B cell (primary cell): ENCODE measurements around the gene DDAH2. TPM values are rescaled to one million over a fixed set of nuclear protein-coding genes. Genes with fewer than 3 reads are reported as not detected.

ENCODE experiments used
- ATAC-seq: fragments of 200-7000 bp; cut with Tn5 transposase; one replicate; pipeline ENCODE4 v1.10.0; 2021; ENCODE audit warnings: low read depth, mild to moderate bottlenecking, moderate number of reproducible peaks, moderate library complexity
- CTCF ChIA-PET: fragments of 350-600 bp; sonication (Branson Sonifier 250); formaldehyde crosslinking; loops from one replicate; lab custom pipeline; 2021; ENCODE audit warnings: antibody characterized with exemption, inconsistent platforms; lab: Charles Lee
- POLR2A ChIA-PET: fragments of 350-600 bp; sonication (Branson Sonifier 250); formaldehyde crosslinking; loops from one replicate; lab custom pipeline; 2021; ENCODE audit warnings: antibody characterized with exemption; lab: Charles Lee
- DNase-seq: peaks from one replicate; pipeline ENCODE4 v3.0.0; 2013
- H2AFZ ChIP-seq: 2 replicates; pipeline ENCODE4 v1.6.1; 2012; ENCODE audit warnings: mild to moderate bottlenecking, low read depth, low read length; ENCODE audit not compliant: insufficient read depth, poor library complexity, severe bottlenecking
- H3K27ac ChIP-seq, 2 donors: 1 replicate in 1 of 2; 2 replicates in 1 of 2; pipeline ENCODE4 v1.5.1; 2012 to 2013; ENCODE audit warnings: low read length in 2 of 2, mild to moderate bottlenecking in 2 of 2, moderate library complexity in 1 of 2
- H3K27me3 ChIP-seq, 4 experiments: fragments of 200-600 bp in 1 of 4; sonication (generic) in 1 of 4; replicated peaks in 1 of 4; 1 replicate in 2 of 4; 2 replicates in 2 of 4; pipeline versions ENCODE4 v1.6.1 to v1.7.0; 2013 to 2016; ENCODE audit warnings: low read length in 3 of 4, mild to moderate bottlenecking in 2 of 4, mixed read lengths in 1 of 4, moderate library complexity in 1 of 4; ENCODE audit not compliant: insufficient read depth in 4 of 4, control insufficient read depth in 3 of 4; ENCODE audit errors: control extremely low read depth in 1 of 4
- H3K36me3 ChIP-seq, 2 experiments: replicated peaks in 1 of 2; 1 replicate in 1 of 2; 2 replicates in 1 of 2; pipeline versions ENCODE4 v1.6.1 to v1.7.1; 2013; ENCODE audit warnings: low read length in 1 of 2; ENCODE audit not compliant: insufficient read depth in 2 of 2, control insufficient read depth in 1 of 2; ENCODE audit errors: control extremely low read depth in 1 of 2, extremely low read depth in 1 of 2
- H3K4me1 ChIP-seq, 2 donors: fragments of 200-600 bp in 1 of 2; sonication (generic) in 1 of 2; 1 replicate in 1 of 2; 2 replicates in 1 of 2; pipeline versions ENCODE4 v1.5.1 to v1.6.1; 2013 to 2017; ENCODE audit warnings: low read length in 2 of 2; ENCODE audit not compliant: control insufficient read depth in 2 of 2, insufficient read depth in 2 of 2
- H3K4me2 ChIP-seq: replicated peaks from 2 replicates; pipeline ENCODE3; 2012; ENCODE audit warnings: mild to moderate bottlenecking, low read depth, low read length; ENCODE audit not compliant: poor library complexity, severe bottlenecking
- H3K4me3 ChIP-seq, 5 experiments: fragments of 200-600 bp in 1 of 5; sonication (generic) in 1 of 5; 1 replicate in 3 of 5; 2 replicates in 2 of 5; pipeline versions ENCODE4 v1.5.1 to v1.7.0; 2011 to 2016; ENCODE audit warnings: low read length in 4 of 5, mild to moderate bottlenecking in 4 of 5, low read depth in 2 of 5, control low read depth in 1 of 5, moderate library complexity in 1 of 5; ENCODE audit not compliant: insufficient read depth in 1 of 5; ENCODE audit errors: control extremely low read depth in 1 of 5, extremely low read depth in 1 of 5
- H3K79me2 ChIP-seq: fragments of 200-600 bp; sonication (generic); one replicate; pipeline ENCODE4 v1.6.0; 2016; ENCODE audit warnings: low read length; ENCODE audit not compliant: control insufficient read depth, insufficient read depth
- H3K9ac ChIP-seq: fragments of 200-600 bp; sonication (generic); 2 replicates; pipeline ENCODE4 v1.6.1; 2017; ENCODE audit warnings: mild to moderate bottlenecking, low read length, moderate library complexity
- H3K9me3 ChIP-seq, 3 donors: one replicate each; pipeline versions ENCODE4 v1.6.1 to v1.7.1; 2013; ENCODE audit warnings: low read length in 2 of 3; ENCODE audit not compliant: control insufficient read depth in 2 of 3, insufficient read depth in 1 of 3; ENCODE audit errors: control extremely low read depth in 1 of 3
- H4K20me1 ChIP-seq: 2 replicates; pipeline ENCODE4 v1.6.0; 2012; ENCODE audit warnings: mild to moderate bottlenecking, low read length; ENCODE audit not compliant: insufficient read depth, control insufficient read depth, poor library complexity, severe bottlenecking
- H3K27ac Mint-ChIP-seq: one replicate; pipeline ENCODE4 v1.8.0; 2021; ENCODE audit warnings: mixed read lengths
- H3K27me3 Mint-ChIP-seq: one replicate; pipeline ENCODE4 v1.8.0; 2021; ENCODE audit warnings: mixed read lengths
- H3K4me1 Mint-ChIP-seq: one replicate; pipeline ENCODE4 v1.8.0; 2021; ENCODE audit warnings: mixed read lengths
- H3K4me3 Mint-ChIP-seq: one replicate; pipeline ENCODE4 v1.8.0; 2021; ENCODE audit warnings: mixed read lengths
- H3K9me3 Mint-ChIP-seq: one replicate; pipeline ENCODE4 v1.8.0; 2022; ENCODE audit warnings: mixed read lengths; ENCODE audit not compliant: insufficient read depth
- CTCF ChIP-seq: fragments of 200-600 bp; IDR thresholded peaks from one replicate; pipeline ENCODE4 v1.8.0; 2022; ENCODE audit warnings: antibody characterized with exemption, mild to moderate bottlenecking
- EZH2 ChIP-seq: IDR thresholded peaks from 2 replicates; pipeline ENCODE4 v1.6.1; 2012; ENCODE audit warnings: borderline replicate concordance, low read depth, mild to moderate bottlenecking, moderate library complexity, low read length; ENCODE audit not compliant: insufficient read depth, poor library complexity, severe bottlenecking
- WGBS: methylation state at CpG from one replicate; pipeline ENCODE4 v1.1.5; 2013; ENCODE audit warnings: missing lambda C conversion rate; ENCODE audit not compliant: insufficient coverage; 5-methylcytosine and 5-hydroxymethylcytosine counted together
- intact Hi-C: fragments of 100-400 bp; cut with micrococcal nuclease; formaldehyde crosslinking; loops from one replicate; pipeline ENCODE4 v1.10.0; 2022
- polyA plus RNA-seq: library from polyadenylated mRNA; depleted of rRNA; stranded (reverse); fragments of >200 nt; gene quantifications from 2 replicates; pipeline ENCODE4 v1.2.3, GENCODE V29; 2012
- total RNA-seq, 2 donors: library from RNA; stranded (reverse); fragments of 120-200 nt in 1 of 2; gene quantifications; 1 replicate in 1 of 2; 2 replicates in 1 of 2; pipeline versions ENCODE4 v1.2.3 to v1.2.4, GENCODE V29; 2013 to 2022

The DDAH2 gene
- total and polyA plus RNA-seq, 2 donors (not counting 1 experiment from before 2014, with no cell fraction given), result 59.2 to 87.2 TPM

- Mint-ChIP-seq H3K27me3 (no peaks in the 10 kb centered on the region), H3K27ac (no peak overlapping the region), H3K4me1 (no peaks in the 10 kb centered on the region), H3K9me3 (no peaks in the 10 kb centered on the region), H3K4me3 (no peak overlapping the region)
- H3K9me3 ChIP-seq, result no peaks in the 10 kb centered on the region
- H3K79me2 ChIP-seq, result no peaks in the 10 kb centered on the region
- DNase-seq (no peak), ATAC-seq (no peak)
- POLR2A ChIA-PET, result no interaction called here
- no peak overlapping the region for H3K4me2 ChIP-seq
- TF ChIP-seq EZH2, result no peak
- TF ChIP-seq CTCF, result no peak
- H3K9ac ChIP-seq, result no peak overlapping the region
- H3K27me3 ChIP-seq, result no peaks in the 10 kb centered on the region
- no peaks in the 10 kb centered on the region for H3K4me1 ChIP-seq
- no peak overlapping the region for H3K4me3 ChIP-seq
- peaks cover 0 to 14% of the 10 kb centered on the region in 2 experiments for H3K36me3 ChIP-seq
- 93% methylated on average over 6 of the region's 8 CpGs for WGBS
- intact Hi-C loops, result no loop called here
- H2AFZ ChIP-seq, result no peak overlapping the region
- CTCF ChIA-PET, result interaction anchor here (0.6 to 1.2 kb wide), 2 partner anchors 33 to 1875 kb away, joined by 3 read pairs; no protein-coding TSS in a partner anchor
- no peak overlapping the region for H3K27ac ChIP-seq
- H4K20me1 ChIP-seq, result no peaks in the 10 kb centered on the region
These were observed 33.9 kb upstream of the DDAH2 start for GRCh38 chr6:31762878-31763618.

- Histone ChIP-seq H2AFZ (no peak within 1 kb of the TSS), H3K9me3 (no peaks in the 10 kb centered on the region), H3K27ac (no peak within 1 kb of the TSS), H3K36me3 (peaks cover 0 to 14% of the 10 kb centered on the region in 2 experiments), H3K79me2 (no peaks in the 10 kb centered on the region), H4K20me1 (no peaks in the 10 kb centered on the region), H3K4me1 (no peaks in the 10 kb centered on the region), H3K27me3 (no peaks in the 10 kb centered on the region), H3K9ac (no peak within 1 kb of the TSS), H3K4me2 (no peak within 1 kb of the TSS), H3K4me3 (no peak within 1 kb of the TSS)
- intact Hi-C loops, result no loop called here
- DNase-seq, result no peak
- Mint-ChIP-seq H3K4me3 (no peak within 1 kb of the TSS), H3K27ac (no peak within 1 kb of the TSS), H3K27me3 (no peaks in the 10 kb centered on the region), H3K9me3 (no peaks in the 10 kb centered on the region), H3K4me1 (no peaks in the 10 kb centered on the region)
- ChIA-PET POLR2A (no interaction called here), CTCF (no interaction called here)
- TF ChIP-seq EZH2, result no peak
- TF ChIP-seq CTCF, result no peak
- 63% methylated on average over 1 of the region's 4 CpGs for WGBS
- ATAC-seq, result no peak
These were observed 33.3 kb upstream of the DDAH2 start, which contains the start of gene SAPCD1 for GRCh38 chr6:31762356-31762755. Gene SAPCD1, plus strand, starts transcription at chr6:31762656. Its CDS starts 399 bp downstream, at chr6:31763055.
